GM21360 (cell line): ENCODE measurements around the gene NBL1.

ENCODE experiments used
- ATAC-seq: cut with Tn5 transposase; IDR thresholded peaks from one replicate; pipeline ENCODE4 v1.9.1; 2021; ENCODE audit warnings: mild to moderate bottlenecking, moderate library complexity; ENCODE audit not compliant: unreplicated experiment

NBL1 gene

DNA sequence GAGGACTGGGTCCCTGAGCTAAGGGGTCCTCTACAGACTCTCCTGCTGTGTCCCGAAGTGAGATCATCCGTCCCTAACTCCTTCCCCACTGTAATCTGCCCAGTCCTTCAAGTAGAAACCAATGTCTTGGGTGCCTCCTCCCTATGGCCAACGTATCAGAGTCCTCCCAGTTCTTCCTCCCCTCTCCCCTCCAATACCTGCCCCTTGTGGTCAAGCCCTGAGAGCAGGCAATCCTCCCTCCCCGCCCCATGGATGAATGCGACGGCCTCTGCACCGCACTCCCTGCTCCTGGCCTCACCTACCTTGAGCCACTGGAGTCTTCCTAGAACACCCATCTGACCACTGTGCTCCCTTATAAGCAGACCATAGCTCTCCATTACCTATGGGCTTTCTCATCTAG, 51.7 kb downstream of the NBL1 start:
- ATAC-seq = no peak

DNA sequence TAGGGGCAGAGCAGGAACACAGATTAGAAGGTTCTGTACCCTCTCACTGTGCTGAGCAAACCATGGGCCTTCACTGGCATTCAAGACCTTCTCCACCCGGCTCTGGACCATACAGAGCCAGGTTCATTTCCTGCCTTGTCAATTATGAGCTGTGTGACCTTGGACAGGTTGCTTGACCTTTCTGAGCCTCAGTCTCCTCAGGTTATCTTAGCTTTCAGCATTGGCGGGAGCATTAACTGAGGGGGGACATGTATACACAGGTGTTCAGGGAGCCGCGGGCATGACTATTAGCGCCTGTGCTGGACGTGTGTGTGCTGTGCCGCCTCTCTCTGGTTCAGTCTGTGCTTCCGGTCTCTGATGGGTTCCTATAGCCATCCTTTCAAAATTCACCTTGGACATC, 52.7 kb downstream of the NBL1 start:
- no peak for ATAC-seq

DNA sequence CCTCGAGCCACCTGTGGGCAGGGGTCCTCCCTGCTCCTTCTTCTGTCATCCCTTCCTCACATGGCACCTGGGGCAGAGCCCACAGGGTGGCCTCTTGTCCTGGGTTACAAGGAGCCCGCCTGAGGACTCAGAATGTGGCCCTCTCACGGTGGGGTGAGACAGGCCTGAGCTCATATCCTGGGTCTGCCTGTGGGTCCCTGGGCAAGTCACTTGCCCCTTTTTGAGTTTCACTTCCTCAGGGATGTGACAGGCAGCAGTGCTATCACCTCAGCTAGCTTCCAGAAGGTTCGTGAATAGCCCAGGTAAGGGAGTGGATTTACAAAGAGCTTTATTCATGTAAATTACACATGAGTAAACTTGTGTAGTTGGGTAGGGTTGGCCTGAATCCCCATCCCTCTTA, 54.1 kb downstream of the NBL1 start:
- ATAC-seq = no peak

DNA sequence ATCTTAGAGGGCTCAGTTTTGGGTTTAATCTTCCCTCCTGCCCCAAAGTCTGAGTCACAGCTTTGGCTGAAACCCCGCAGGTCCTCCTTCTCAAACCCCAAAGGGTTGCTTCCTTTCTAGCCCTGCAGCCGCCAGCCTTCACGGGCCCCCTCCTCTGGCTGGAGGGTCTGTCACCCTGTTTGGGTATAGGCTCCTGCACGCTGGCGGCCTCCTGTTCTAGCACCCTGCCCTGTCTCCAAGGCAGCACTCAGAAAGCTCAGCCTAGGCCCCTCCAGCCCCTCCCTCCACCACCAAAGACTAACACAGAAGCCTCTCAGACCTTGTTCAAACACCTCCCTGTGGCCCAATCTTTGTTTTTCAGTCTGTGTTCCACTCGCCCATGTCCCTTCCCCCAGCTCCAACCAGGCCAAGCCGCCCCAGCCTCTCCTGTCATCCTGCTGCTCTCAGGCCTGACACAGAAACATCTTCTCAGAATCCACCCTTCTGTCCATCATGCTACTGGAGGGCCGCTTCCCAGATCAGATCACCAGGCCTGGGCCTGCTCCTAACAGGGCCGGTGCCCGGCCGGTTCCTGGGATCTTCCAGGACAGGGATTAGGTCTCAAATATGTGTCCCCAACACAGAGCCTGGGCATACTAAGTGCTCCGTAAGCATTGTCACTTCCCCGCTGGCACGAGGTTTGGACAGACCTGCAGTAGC, 56.1 kb downstream of the NBL1 start:
- no peak for ATAC-seq

DNA sequence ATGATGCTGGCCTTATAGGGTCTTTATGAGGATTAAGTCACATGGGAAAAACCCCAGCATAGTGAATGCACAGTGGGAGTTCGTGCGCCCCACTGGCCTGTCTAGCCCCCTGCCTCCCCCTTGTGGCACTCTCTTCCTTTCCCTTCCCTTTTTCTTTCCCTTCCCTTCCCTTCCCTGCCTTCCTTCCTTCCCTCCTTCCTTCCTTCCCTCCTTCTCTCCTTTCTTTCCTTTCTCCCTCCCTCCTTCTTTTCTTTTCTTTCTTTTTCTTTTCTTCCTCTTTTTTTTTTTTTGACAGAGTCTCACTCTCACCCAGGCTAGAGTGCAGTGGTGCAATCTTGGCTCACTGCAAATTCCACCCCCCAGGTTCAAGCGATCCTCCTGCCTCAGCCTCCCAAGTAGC, 59.2 kb downstream of the NBL1 start:
- ATAC-seq = no peak

DNA sequence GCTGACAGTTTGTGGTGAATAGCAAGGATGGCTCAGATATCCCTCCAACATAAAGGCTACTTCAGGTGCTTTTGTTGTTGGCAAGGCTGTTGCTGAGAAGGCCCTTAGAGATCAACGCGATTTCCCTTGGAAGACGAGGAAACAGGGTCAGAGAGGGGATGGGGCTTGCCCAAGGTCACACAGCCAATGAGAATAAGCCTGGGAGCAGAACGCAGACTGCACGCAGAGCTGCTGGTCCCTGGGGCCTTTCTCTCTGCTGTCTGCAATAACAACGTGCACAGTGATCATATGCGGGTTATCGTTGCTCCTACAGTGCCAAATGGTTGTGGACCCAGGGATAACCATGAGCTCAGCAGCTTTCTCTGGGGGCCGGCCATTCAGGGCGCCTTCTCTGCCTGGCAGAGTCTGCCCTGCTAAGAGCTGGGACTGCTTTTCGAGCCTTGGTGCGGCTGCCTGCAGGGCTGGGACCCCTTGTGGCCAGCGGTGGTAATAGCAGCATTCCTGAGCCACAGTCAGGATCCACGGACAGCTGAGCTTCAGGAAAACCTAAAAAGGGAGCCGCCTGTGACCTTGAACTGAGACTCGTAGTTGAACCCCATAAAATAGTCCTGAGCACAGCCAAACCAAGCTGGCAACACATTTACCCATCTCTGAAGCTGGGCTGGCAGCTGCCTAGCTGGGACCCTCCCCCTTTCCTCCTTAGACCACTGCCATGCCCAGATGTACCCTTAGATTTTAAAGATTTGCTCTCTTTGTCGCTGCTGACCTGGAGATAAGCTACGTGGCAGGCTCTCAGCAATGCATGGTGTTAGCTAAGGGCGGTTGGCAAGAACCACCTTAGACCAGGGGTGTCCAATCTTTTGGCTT, 60.4 kb downstream of the NBL1 start:
- no peak for ATAC-seq

DNA sequence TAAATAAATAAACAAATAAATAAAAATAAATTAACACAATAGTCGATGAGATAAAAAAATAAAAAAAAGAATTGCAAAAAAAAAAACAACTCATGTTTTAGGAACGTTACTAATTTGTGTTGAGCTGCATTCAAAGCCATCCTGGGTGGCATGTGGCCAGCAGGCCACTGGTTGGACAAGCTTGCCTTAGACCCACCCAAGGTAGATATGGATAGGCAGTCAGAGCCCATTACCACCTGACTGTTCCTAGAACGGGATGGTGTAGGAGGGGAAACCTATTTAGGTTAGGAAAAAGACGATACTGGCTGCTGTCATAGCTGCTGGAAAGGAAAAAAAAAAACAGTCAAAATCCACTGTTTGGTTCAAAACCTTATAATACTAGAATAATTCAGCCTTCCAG, 61.4 kb downstream of the NBL1 start:
- ATAC-seq = no peak

DNA sequence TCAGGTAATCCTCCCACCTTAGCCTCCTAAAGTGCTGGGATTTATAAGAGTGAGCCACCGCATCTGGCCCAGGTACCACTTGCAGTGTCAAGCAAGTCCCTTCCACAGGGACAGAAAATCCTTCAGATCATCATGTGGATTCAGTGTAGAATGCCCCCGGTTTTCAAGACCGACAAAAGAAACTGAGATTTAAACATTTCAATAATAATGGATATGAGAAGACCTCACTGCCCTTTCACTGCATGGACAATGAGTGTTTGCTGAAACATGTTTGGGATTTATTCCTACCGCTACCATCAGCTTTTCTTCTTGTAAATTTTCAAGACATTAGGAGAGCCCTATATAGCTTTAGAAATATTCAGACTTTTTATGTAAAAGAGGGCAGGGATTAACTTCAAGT, 62.0 kb downstream of the NBL1 start:
- no peak for ATAC-seq
